ENCODE results near the gene MRPL23. TPM values are rescaled to one million over a fixed set of nuclear protein-coding genes. Genes with fewer than 3 reads are reported as not detected.

Gene MRPL23
- total RNA-seq, 1 experiment from 2014 or later, result 123 TPM

DNA sequence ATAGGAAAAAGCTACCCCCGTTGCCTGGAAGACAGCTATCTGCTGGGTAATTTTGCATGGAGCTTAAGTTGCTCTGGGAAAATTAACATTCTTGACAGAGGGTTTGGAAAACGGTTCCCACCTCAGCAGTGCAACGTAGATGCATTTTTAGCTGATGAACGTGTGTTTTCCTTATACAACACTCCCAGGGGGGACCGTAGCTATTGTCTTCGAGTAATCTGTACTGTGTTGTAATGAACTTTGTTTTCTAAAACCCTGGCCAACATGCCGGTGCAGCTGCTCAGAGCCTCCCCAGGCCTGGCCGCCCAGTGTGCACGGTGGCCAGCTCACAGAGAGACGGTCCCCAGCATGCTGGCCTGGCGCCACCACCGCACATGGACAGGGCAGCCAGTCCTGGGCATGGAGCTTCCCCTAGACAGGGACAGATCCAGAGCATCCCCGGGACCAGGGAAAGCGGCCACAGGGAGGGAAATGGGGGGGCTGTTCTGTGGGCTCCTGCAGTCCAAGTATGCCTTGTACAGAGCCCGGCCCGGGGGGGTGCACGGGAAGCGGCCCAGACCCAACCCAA lies 25.5 kb upstream of the MRPL23 start:
- DNase-seq (ENCODE audit: low read depth), result no peak

DNA sequence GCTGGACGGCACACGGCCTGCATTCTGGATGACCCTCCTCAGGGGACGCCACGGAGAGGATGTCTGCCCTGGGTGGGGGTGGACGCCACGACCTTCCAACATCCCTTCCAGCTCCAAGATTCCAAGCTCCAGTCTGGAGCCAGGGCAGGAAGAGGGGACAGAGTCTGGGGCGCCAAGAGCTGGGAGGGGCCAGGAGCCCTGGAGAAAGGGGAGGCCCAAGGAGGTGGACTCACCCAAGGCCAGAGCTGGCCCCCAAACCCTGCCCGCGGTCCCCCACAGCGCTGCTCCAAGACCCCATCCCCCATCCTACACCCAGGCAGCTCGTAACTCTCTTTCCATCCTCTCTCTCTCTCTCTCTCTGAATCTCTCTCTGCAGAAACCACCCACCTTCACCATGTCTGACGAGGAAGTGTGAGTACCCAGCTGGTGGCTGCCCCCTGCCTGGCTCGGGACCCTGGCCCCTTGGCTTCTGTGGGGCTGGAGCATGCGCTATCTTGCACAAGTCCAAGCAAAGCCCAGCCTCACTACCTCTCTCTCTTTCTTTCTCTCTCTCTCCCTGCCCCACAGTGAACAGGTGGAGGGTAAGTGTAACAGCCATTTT lies 24.6 kb upstream of the MRPL23 start:
- DNase-seq (ENCODE audit: low read depth), result no peak

- DNase-seq (ENCODE audit: low read depth), result no peak
Observed at GRCh38 chr11:1923201-1923956, 23.8 kb upstream of the MRPL23 start.

DNA sequence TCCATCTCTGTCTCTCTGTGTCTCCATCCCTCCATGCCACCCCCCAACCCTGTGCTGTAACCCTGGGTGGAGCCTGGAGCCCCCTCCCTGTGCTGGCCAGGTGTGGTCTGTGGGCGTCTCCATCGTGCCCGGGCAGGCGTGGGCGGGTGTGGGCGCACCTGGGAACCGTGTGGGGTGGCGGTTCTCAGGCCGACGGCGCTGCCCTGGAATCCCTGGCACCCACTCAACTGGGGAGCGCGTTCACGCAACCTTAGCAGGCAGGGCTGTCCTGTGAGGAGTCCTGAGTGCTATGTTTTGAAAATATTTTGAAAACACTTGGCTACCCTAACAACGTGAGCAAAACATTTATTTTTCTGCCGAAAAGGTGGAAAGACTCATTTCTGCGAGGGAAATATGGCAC lies 23.0 kb upstream of the MRPL23 start:
- no peak for DNase-seq (ENCODE audit: low read depth)

DNA sequence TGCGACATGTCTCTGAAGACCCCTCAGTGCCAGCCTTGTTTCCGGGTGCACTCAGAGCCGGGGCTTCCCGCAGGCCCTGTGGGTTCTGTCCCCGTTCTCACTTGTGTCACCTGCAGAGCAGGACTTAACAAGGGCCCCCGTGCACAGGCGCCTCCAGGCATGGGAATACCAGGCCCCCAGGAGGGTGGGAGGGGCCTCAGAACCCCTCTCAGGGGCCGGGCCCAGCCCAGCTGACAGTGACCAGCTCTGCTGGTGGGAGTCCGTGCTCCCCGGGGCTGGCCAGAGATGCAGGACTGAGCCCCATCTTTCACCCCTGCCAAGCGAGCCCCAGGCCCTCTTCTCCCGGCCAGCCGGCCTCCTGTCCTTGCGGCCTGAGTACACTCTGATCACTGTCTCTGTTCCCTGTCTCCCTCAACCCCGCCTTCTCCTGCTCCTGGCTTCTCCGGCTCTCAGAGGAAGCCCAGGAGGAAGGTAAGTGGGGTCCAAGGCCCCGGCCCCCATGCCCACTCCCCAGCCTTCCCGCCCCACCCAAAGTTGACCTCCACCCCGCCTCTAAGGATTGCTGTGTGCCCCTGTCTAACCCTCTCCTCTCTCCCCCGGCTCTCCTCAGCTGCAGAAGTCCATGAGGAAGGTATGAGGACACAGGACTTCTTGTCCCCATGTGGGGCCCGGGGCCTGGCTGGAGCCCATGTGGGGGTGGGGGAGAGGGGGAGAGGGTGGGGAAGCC lies 22.3 kb upstream of the MRPL23 start:
- DNase-seq (ENCODE audit: low read depth), result no peak

GRCh38 chr11:1925373-1926155 lies 21.6 kb upstream of the MRPL23 start:
- DNase-seq (ENCODE audit: low read depth), result no peak

DNA sequence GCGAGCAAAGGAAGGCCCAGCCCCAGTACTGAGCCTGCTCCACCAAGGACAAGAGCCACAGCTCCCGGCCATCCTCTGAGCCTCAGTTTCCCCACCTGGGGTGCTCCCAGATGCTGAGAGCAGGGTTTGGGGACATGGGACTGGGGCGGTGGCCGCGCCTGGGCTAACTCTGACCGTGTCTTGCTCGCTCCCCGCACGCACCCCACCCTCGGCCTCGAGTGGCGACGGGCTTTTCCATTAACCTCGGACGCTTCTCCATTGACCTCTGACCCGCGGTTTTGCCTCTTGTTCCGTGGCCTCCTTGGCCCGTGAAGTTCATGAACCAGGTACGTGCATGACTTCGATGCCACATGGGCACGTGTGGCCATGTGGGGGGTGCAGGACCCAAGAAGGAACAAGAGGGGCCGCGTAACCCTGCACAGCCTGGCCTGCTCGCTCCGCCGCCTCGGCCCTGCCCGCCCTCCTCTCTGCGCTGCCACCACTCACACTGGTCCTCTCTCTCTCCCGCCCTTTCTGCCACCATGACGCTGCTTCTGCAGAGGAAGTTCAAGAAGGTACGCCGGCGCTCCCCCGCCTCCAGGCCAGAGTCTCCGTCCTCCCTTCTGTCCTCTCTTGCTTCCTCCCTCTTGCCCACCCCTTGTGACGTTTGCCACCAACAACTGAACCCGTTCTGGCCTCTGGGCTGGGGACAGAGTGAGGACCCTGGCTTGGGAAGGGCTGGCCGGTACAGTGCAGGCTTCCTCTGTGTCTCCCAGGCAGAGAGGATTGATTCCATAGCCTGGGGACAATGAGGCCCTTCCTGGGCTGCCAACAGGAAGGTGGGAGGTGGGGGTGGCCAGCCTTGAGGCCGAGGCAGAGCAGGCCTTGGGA lies 20.7 kb upstream of the MRPL23 start:
- DNase-seq (ENCODE audit: low read depth), result no peak

- DNase-seq (ENCODE audit: low read depth), result no peak
Observed at GRCh38 chr11:1927026-1927847, 19.9 kb upstream of the MRPL23 start.

DNA sequence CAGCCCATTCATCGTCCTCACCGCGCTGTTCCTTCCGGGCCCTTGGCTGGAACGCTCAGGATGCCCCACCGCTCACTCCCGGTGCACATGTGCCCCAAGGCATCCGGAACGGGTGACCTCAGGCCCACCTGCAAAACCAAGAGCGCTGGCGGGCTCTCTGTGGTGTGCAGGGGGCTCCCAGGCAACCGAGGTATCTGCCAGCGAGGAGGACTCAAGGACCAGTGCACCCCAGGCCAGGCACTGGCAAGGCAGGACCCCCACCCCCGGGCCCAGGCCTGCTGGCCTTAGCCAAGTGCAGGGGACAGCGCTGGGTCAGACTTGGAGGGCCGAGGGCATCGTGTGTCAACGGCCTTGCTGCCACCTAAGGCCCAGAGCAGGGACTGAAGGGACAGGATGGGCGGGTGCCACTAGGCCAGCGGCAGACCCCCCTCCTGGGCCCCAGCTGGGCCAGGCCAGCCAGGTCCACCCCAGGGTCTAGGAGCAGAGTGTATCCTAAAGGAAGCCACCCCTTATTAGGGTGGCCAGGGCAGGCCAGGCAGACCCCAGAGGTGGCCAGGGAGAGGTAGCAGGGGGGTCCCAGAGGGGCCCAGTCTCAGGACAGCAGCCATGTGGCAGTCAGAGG lies 19.2 kb upstream of the MRPL23 start:
- no peak for DNase-seq (ENCODE audit: low read depth)

DNA sequence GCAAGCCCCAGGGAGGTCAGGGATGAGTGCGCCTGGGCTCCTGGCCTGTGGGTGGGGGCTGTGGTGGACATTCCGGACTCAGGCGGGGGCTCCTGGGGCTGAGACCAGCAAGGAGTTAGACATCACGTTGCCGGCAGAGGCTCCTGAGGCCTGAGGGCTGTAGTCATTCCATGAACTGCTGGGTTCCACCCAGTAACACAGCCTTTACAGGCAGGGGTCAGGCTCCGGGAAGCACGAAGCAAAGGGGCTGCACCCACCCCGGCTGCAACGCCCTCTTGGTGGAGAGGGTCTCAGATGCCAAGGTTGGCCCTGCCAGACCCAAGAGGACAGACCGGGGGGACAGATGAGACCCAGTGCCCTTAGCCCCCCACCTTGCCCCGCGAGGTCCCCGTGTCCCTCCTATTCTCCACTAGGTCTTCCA lies 18.7 kb upstream of the MRPL23 start:
- DNase-seq (ENCODE audit: low read depth), result no peak

DNA sequence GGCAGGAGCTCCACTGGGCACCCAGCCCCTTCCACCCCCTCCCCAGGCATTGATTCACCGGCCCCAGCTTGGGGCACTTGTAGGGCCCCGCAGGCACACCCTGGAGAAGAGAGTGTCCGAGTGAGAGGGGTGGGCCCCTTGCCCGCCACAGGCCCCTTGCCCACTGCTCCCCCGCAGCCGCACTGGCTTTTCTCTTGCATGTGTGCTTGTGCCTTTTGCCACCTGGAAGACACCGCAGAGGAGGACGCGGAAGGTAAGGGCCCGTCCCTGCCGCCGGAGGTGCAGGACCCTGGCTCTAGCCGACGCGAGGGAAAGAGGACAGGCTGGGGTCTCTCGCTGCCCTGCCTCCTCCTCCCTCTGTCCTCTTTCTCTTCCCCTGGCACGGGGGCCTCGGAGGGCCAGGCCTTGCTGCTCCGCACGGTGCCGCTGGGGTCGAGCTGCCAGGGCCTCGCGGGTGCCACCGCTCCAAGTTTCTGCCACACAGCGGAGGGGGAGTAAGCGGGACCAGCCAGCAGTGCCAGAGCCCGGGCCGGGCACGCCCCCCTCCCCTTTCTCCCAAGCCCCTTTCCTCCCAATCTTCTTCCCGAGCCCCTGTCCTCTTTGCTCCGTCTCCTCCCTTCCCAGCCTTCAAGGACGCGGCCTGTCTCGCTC lies 18.1 kb upstream of the MRPL23 start:
- DNase-seq (ENCODE audit: low read depth), result no peak

DNA sequence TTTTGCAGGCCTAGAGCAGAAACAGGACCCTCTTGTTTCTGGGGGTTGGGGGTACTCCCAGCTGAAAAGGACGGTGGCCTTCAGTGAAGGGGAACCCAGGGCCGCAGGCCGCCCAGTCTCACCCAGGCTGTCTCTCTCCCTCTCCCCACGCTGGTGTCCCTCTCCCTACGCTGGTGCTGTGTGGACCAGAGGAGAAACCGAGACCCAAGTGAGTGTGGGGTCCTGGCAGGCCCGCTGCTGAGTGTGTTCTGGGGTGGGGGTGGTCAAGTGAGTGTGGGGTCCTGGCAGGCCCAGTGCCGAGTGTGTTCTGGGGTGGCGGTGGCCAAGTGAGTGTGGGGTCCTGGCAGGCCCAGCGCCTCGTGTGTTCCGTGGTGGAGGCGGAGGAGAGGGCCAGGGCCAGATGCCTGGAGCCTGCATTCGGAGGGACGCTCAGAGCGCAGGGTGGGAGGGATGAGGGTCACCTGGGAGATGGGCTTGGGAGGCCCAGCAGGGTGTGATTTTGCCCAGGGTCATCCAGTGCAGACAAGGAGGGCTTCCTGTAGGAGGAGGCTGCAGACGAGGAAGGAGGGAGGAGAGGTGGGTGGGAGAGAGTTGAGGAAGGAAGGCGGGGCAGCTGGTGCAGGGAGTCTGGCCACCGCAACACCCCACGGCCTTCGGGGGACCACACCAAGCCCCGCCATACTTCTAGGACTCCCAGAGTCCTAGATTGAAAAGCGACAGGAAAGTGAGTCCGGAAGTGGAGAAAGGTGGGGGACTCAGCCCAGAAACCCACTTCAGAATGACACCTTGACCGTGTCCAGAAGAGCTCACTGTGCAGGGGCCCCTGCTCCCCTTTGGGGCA lies 17.3 kb upstream of the MRPL23 start:
- no peak for DNase-seq (ENCODE audit: low read depth)

DNA sequence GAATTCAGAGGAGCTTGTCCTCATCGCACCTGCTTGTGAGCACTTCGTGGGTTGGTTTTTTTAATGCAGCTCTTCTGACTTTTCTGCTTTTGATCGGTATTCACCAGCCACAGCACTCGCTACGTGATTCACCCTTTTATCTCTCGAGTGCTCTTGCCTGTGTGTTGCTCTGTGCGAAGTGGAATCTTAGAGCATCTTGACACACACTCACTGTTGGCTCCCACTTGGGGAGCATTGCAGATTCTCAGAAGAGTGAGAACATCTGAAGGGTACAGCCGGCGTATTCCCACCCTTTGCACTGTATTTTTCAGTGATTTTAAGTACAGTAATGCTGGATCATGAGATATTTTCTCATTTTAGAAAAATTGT lies 16.7 kb upstream of the MRPL23 start:
- no peak for DNase-seq (ENCODE audit: low read depth)

- no peak for DNase-seq (ENCODE audit: low read depth)
Observed at GRCh38 chr11:1931341-1932104, 15.6 kb upstream of the MRPL23 start.

DNA sequence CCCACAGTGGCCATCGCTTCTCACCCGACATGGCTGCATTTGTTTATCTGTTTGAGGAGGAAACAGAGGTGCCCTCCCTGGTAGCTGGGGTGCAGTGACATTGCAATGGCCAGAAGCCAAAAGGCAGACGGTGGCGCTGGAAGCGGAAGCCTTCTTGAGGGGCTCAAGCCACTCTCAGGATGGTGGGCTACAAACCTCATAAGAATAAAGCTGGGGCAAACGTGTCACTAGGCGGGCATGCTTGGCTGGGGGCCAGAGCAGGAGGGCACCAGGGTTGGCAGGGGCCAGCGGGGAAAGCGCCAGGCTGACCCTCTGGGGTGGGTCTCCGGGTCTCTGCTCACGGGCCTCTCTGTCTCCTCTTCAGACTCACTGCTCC lies 15.0 kb upstream of the MRPL23 start:
- no peak for DNase-seq (ENCODE audit: low read depth)

- DNase-seq (ENCODE audit: low read depth), result no peak
Observed at GRCh38 chr11:1932681-1933080, 14.5 kb upstream of the MRPL23 start.

Measured in RPMI7951 (cell line).